ENCODE measurements around the gene LYSMD1. TPM values are rescaled to one million over a fixed set of nuclear protein-coding genes. Genes with fewer than 3 reads are reported as not detected.
A peak's percentile ranks its signal among the peaks of the same experiment; 100 is the strongest.

Gene LYSMD1
- total RNA-seq, 1 donor from 2014 or later: 16.4 TPM

DNA sequence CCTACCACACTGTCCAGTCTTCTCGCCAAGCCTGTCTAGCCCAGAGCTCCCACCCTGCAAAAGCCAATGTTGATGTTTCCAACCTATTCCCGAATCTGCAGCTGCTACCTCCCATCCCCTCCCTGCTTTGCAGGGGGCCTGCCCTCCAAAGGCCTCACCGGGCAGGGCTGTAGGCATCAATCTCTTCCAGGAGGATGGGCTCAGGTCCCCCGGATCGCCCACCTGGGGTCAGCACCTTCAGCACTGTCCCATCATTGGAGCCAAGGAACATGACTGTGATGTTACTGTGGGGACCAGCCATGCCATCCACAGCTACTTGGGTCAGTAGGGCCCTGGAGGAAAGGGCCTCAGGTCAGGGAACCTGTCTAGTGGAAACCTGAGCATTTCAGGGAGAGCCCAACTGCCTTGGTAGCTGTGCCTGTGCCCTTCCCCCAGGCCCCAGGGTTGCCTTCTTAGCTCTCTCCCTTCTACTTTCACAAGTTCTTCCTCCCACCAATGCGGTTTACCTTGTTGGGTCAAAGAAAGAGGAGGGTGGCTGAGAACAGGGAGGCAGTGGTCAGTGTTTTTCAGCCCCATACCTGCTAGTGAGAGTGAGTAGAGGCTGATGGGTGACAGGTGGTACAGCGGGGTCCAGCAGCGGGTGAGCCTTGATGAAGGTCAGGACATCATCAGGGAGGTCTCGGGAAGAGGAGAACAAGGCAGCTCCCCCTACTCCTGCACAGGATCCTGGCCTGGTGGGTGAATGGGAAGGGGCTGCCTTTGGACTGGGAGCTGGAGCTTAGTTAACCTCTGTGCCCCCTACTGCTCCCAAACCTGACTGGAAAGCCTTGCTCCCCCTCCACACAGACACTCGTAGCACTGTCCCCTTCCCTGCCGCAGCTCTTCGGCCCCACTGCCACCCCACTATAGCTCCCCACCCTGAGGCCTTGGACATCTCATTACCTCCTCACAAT is 30.0 kb downstream of the LYSMD1 start:
- no peak for DNase-seq

- DNase-seq: no peak
These were observed 30.7 kb downstream of the LYSMD1 start for GRCh38 chr1:151134991-151135390.

GRCh38 chr1:151134396-151134795 is 31.3 kb downstream of the LYSMD1 start:
- no peak for DNase-seq

DNA sequence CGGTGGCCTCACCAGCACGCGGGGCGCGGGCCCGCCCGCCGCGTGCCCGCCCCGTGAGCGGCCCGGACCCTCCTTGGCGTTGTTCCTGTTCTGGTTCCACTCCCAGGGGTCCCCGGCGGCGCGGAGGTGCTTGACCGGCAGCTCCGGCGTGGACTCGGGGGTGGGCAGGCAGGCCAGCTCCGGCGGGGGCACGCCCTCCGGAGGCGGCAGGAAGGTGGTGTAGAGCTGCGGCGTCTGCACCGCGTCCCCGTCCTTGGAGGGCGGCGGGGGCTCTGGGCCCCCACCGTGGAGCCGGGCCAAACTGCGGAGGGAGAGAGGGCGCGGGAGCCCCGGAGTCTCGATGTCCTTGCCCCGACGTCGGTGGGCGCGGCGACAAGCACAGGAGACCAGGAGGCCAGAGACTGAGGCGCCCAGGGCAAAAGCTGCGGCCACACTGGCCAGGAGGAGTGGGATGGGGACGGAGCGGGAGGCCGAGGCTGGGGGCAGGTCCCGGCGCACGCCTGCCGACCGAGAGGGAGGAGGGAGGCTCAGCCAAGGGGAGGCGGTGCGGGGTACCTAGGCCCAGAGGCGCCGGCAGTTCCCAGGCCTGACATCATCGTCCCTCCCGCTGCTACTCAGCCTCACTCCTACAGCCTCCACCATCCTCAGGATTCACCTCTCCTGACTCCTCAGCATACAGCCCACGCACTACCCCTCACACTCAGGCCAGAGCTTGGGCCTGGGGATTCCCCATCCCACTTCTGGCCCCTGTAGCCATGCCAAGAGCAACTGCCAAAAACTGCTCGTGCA is 32.5 kb downstream of the LYSMD1 start:
- DNase-seq: no peak

DNA sequence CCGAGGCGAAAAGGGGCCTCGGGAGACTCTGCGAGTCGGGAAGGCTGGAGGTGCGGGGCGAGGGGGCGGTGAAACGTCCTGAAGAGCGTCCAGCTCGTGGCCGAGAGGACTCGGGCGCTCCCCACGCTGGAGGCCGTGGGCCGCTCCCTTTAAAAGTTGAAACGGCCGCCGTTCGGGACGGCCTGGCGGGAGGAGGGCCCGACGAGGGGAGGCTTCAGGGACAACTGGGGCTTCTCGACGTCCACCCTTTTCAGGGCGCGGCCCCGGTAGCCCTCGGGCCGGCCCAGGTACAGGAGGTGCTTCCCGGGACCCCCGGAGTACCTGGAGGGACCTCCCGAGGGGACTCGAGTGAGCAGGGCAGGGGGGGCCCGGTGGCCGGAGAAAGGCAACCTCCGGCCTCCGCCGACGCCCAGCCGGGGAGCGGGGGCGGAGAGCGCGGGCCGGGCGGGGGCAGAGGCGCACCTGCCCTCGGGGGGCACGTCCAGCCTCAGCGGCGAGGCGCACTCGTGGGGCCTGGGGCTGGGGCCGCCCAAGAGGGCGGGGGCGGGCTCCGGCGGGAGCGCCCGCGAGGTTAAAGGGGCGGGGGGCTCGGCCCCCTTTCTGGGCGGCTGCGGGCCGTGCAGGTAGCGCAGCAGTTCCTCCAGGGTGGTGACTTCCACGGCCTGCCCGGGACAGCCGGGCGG is 33.2 kb downstream of the LYSMD1 start:
- DNase-seq: no peak

GRCh38 chr1:151131701-151132334 is 33.9 kb downstream of the LYSMD1 start:
- DNase-seq: peak; percentile 24

GRCh38 chr1:151130987-151131586 is 34.6 kb downstream of the LYSMD1 start:
- DNase-seq: peak; percentile 84

DNA sequence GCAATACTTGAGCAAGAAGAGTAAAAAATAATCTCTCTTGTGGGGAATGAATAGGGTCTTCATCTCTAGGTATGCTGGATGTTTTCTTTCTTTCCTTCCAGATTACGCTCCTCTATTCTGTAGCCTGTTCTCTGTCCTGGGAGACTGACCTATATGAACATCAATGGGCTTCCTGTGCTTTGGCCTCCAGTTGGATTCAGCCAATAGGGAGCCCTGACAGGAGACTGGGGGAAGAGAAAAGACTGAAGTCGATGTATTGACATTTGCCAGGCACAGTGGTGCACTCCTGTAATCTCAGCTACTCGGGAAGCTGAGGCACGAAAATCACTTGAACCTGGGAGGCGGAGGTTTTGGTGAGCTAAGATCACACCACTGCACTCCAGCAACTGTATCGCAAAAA is 36.9 kb downstream of the LYSMD1 start:
- DNase-seq: no peak

DNA sequence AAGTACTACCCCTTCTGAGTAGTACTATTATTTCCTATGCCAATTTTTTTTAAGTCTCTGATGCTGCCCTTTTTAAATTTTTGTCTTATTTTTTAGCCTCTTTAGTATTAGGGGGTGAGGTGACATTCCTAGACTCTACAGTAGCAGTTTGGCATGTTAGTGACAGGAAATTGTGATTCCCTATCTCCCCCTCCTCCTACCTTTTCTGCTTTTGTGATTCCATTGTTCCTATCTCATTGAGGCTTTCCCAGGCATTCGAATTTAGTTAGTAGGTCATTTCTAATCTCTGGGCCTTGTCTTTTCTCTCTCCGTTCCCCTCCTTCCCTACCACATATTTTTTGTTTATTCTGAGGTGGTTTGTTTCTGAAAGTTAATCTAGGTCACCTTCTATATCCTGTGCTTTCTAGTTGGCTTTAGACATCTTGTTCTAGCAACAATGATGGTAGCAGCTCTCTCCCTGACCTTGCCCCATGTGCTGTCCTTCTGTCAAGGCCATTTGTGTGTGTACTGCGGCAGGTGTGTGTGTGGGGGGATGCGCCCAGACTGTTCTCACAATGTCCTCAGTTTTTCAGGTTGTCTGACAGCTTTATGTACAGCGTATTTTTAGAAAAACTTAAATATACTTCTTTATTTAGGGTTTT is 40.8 kb downstream of the LYSMD1 start:
- DNase-seq: no peak

DNA sequence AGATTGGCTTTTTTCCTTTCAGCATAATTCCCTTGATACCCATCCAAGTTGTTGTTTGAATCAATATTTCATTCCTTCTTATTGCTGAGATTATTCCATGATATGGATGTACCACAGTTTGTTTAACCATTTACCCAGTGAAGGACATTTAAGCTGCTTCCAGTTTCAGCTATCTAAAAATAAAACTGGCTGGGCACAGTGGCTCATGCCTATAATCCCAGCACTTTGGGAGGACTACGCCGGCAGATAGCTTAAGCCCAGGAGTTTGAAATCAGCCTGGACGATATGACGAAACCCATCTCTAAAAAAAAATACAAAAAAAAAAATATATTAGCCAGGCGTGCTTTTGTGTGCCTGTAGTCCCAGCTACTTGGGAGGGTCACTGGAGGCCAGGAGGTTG is 51.8 kb downstream of the LYSMD1 start:
- no peak for DNase-seq

Other genes with a start within 250 kb of the LYSMD1 start
- gene SETDB1, start 239.5 kb downstream of the LYSMD1 start, total RNA-seq: 51.5 TPM
- 35.6 TPM for gene CERS2, start 191.1 kb downstream of the LYSMD1 start, total RNA-seq
- not detected for gene ANXA9, start 183.6 kb downstream of the LYSMD1 start, total RNA-seq
- gene MINDY1, start 159.0 kb downstream of the LYSMD1 start, total RNA-seq: 10.5 TPM
- gene PRUNE1, start 157.5 kb downstream of the LYSMD1 start, total RNA-seq: 25.3 TPM
- 0.16 TPM for gene BNIPL, start 129.3 kb downstream of the LYSMD1 start, total RNA-seq
- gene C1orf56, start 118.2 kb downstream of the LYSMD1 start, total RNA-seq: 3.4 TPM
- gene CDC42SE1, start 106.3 kb downstream of the LYSMD1 start, total RNA-seq: 33.4 TPM
- gene MLLT11, start 105.5 kb downstream of the LYSMD1 start, total RNA-seq: 77.2 TPM
- 12.6 TPM for gene GABPB2, start 95.1 kb downstream of the LYSMD1 start, total RNA-seq
- gene SEMA6C, start 19.3 kb downstream of the LYSMD1 start, total RNA-seq: 18.6 TPM
- 0.78 TPM for gene TNFAIP8L2, start 9.3 kb downstream of the LYSMD1 start, total RNA-seq
- gene SCNM1, start 242 bp upstream of the LYSMD1 start, total RNA-seq: 35.6 TPM
- not detected for gene TMOD4, start 10.1 kb upstream of the LYSMD1 start, total RNA-seq
- 75.3 TPM for gene VPS72, start 24.3 kb upstream of the LYSMD1 start, total RNA-seq
- gene PIP5K1A, start 32.6 kb upstream of the LYSMD1 start, total RNA-seq: 56.3 TPM
- 82.0 TPM for gene PSMD4, start 88.8 kb upstream of the LYSMD1 start, total RNA-seq
- gene ZNF687, start 116.4 kb upstream of the LYSMD1 start, total RNA-seq: 6.9 TPM
- 26.4 TPM for gene PI4KB, start 161.5 kb upstream of the LYSMD1 start, total RNA-seq
- gene RFX5, start 181.3 kb upstream of the LYSMD1 start, total RNA-seq: 25.0 TPM
- 9.2 TPM for gene SELENBP1, start 206.8 kb upstream of the LYSMD1 start, total RNA-seq
- 290 TPM for gene PSMB4, start 233.7 kb upstream of the LYSMD1 start, total RNA-seq